ENCODE data around the gene CNTN1. TPM values are rescaled to one million over a fixed set of nuclear protein-coding genes. Genes with fewer than 3 reads are reported as not detected.

The CNTN1 gene
- total RNA-seq, 4 donors from 2014 or later = 0.15 to 0.29 (median 0.22) TPM

DNA sequence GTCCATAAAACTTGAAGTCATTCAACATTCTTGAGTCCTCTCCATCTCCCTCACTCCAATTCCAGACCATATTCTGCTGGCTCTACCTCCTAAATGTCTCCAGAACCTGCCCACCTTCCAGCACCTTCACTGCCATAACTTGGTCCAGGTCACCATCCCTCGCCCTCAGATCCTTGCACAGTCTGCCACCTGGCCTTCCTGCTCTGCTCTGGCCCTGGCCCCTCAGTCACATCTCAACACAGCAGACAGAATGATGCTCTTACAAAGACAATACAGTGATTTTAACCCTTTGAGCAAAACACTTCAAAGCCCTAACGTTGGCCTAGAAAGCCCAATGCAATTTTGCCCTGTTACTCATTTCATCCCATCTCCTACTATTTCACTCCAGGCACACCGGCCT, 414.1 kb downstream of the CNTN1 start:
- Histone ChIP-seq H3K4me1 (no peaks in the 10 kb centered on the region), H3K4me3 (no peak overlapping the region), H3K27me3 (no peaks in the 10 kb centered on the region), H3K27ac (no peak overlapping the region), H3K9me3 (no peaks in the 10 kb centered on the region), H3K36me3 (no peaks in the 10 kb centered on the region)
- DNase-seq (no peak), ATAC-seq (no peak)
- intact Hi-C loops (cut with DNase I; ENCODE audit: low total_unique reads) (no loop called here), in situ Hi-C loops (cut with MboI; ENCODE audit: low sequenced_read_pairs in 4 of 4) (no loop called here)
- TF ChIP-seq, protein P1, sequence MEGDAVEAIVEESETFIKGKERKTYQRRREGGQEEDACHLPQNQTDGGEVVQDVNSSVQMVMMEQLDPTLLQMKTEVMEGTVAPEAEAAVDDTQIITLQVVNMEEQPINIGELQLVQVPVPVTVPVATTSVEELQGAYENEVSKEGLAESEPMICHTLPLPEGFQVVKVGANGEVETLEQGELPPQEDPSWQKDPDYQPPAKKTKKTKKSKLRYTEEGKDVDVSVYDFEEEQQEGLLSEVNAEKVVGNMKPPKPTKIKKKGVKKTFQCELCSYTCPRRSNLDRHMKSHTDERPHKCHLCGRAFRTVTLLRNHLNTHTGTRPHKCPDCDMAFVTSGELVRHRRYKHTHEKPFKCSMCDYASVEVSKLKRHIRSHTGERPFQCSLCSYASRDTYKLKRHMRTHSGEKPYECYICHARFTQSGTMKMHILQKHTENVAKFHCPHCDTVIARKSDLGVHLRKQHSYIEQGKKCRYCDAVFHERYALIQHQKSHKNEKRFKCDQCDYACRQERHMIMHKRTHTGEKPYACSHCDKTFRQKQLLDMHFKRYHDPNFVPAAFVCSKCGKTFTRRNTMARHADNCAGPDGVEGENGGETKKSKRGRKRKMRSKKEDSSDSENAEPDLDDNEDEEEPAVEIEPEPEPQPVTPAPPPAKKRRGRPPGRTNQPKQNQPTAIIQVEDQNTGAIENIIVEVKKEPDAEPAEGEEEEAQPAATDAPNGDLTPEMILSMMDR (IDR thresholded peaks at IDR 0.05 in 4 of 5, conservative IDR thresholded peaks at IDR 0.05 in 1 of 5) = no peak
- TF ChIP-seq POLR2A (IDR thresholded peaks at IDR 0.05) = no peak

- no peak overlapping the region for H3K27ac ChIP-seq
Observed at GRCh38 chr12:41108032-41108431, 415.8 kb downstream of the CNTN1 start.

DNA sequence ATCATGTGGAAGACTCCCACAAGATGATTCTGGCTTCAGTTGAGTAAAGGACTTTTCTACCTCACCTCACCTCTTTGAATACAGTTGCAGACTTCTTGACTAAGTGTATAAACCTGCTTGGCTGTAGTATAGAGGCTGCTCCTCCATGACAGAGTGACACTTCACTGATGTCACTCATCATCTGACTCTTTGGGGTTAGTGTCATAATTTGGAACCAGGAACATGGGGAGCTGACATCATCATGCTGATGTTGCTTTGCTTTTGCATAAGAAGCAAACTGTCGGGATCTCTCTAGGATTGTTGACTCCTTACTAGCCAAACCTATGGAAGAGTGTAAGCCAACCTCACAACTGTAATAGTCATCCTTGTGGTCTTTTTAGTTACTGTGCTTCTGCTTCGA, 420.7 kb downstream of the CNTN1 start:
- ATAC-seq = no peak
- Histone ChIP-seq H3K27ac (no peak overlapping the region), H3K27me3 (no peaks in the 10 kb centered on the region), H3K9me3 (no peaks in the 10 kb centered on the region), H3K4me1 (no peaks in the 10 kb centered on the region), H3K4me3 (no peak overlapping the region), H3K36me3 (no peaks in the 10 kb centered on the region)
- intact Hi-C loops (cut with DNase I; ENCODE audit: low total_unique reads) (no loop called here), in situ Hi-C loops (cut with MboI; ENCODE audit: low sequenced_read_pairs in 4 of 4) (no loop called here)
- no peak for DNase-seq
- TF ChIP-seq, protein P1 (IDR thresholded peaks at IDR 0.05 in 4 of 5, conservative IDR thresholded peaks at IDR 0.05 in 1 of 5) = no peak
- no peak for TF ChIP-seq POLR2A (IDR thresholded peaks at IDR 0.05)

More at GRCh38 chr12:41108032-41108431, 415.8 kb downstream of the CNTN1 start:
- no peak for TF ChIP-seq POLR2A (IDR thresholded peaks at IDR 0.05)
- TF ChIP-seq, protein P1 (IDR thresholded peaks at IDR 0.05 in 4 of 5, conservative IDR thresholded peaks at IDR 0.05 in 1 of 5) = no peak
- intact Hi-C loops (cut with DNase I; ENCODE audit: low total_unique reads) = no loop called here
- Histone ChIP-seq H3K9me3 (no peaks in the 10 kb centered on the region), H3K27me3 (no peaks in the 10 kb centered on the region), H3K4me1 (no peaks in the 10 kb centered on the region), H3K4me3 (no peak overlapping the region), H3K36me3 (no peaks in the 10 kb centered on the region)
- peak in 1 of 2 donors; percentile 22 for DNase-seq
- in situ Hi-C loops (cut with MboI; ENCODE audit: low sequenced_read_pairs in 4 of 4) = no loop called here
- ATAC-seq = no peak

GRCh38 chr12:41120211-41120610, 428.0 kb downstream of the CNTN1 start:
- TF ChIP-seq, protein P1 (IDR thresholded peaks at IDR 0.05 in 4 of 5, conservative IDR thresholded peaks at IDR 0.05 in 1 of 5) = no peak
- no peak for TF ChIP-seq POLR2A (IDR thresholded peaks at IDR 0.05)
- in situ Hi-C loops (cut with MboI; ENCODE audit: low sequenced_read_pairs in 4 of 4) = no loop called here
- intact Hi-C loops (cut with DNase I; ENCODE audit: low total_unique reads) = no loop called here

DNA sequence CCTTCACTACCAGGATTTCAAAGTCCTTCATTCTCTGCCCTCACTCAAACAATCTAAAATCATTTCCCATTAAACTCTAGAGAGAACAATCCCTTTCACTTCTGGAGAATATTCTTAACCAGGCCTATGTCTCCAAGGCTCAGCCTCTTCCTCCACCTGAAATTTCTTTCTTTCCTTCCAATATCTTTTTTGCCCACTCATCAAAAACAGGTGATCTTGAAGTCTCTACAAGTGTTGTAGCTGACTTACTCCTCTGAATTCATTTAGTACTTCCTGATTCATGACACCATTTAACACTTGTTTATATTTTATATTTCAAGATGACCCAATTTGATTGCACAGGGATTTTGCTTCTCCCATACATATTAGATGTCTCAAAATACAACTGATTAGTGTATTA, 429.1 kb downstream of the CNTN1 start:
- Histone ChIP-seq H3K27ac (no peak overlapping the region), H3K9me3 (no peaks in the 10 kb centered on the region), H3K4me1 (no peaks in the 10 kb centered on the region), H3K4me3 (no peak overlapping the region), H3K27me3 (no peaks in the 10 kb centered on the region), H3K36me3 (no peaks in the 10 kb centered on the region)
- no peak for DNase-seq
- in situ Hi-C loops (cut with MboI; ENCODE audit: low sequenced_read_pairs in 4 of 4) = no loop called here
- TF ChIP-seq POLR2A (IDR thresholded peaks at IDR 0.05) = no peak
- TF ChIP-seq, protein P1 (IDR thresholded peaks at IDR 0.05 in 4 of 5, conservative IDR thresholded peaks at IDR 0.05 in 1 of 5) = no peak
- intact Hi-C loops (cut with DNase I; ENCODE audit: low total_unique reads) = no loop called here
- ATAC-seq = no peak

More at GRCh38 chr12:41120211-41120610, 428.0 kb downstream of the CNTN1 start:
- Histone ChIP-seq H3K27me3 (no peaks in the 10 kb centered on the region), H3K4me3 (no peak overlapping the region), H3K36me3 (no peaks in the 10 kb centered on the region), H3K9me3 (no peaks in the 10 kb centered on the region), H3K4me1 (no peaks in the 10 kb centered on the region), H3K27ac (no peak overlapping the region)
- no peak for DNase-seq
- ATAC-seq = no peak

Measured in gastrocnemius medialis (tissue), 4 donors.